Kidney (tissue), 14 donors: ENCODE data around the gene ZNF12. TPM values are rescaled to one million over a fixed set of nuclear protein-coding genes. Genes with fewer than 3 reads are reported as not detected.
A peak's percentile ranks its signal among the peaks of the same experiment; 100 is the strongest.

Experiments used
- DNase-seq, 5 donors: peaks; one replicate each; pipeline ENCODE4 v3.0.0-alpha.2; 2013 to 2020
- FAIRE-seq: peaks from 2 replicates; lab custom pipeline; 2012; peaks lifted over from hg19 to GRCh38; lab: Jason Lieb, UNC
- H3K27ac ChIP-seq, 2 donors: one replicate each; pipeline ENCODE4 v1.7.0; 2013; ENCODE audit warnings: low read depth in 2 of 2, low read length in 2 of 2, inconsistent platforms in 1 of 2
- H3K27me3 ChIP-seq: one replicate; pipeline ENCODE4 v1.7.1; 2013; ENCODE audit warnings: low read length, inconsistent platforms; ENCODE audit not compliant: control insufficient read depth, insufficient read depth
- H3K36me3 ChIP-seq, 3 donors: one replicate each; pipeline versions ENCODE4 v1.7.0 to v1.7.1; 2013; ENCODE audit warnings: low read length in 3 of 3, control low read depth in 1 of 3, inconsistent platforms in 1 of 3; ENCODE audit not compliant: insufficient read depth in 3 of 3, control insufficient read depth in 2 of 3
- H3K4me1 ChIP-seq, 3 donors: one replicate each; pipeline versions ENCODE4 v1.7.0 to v1.7.1; 2013; ENCODE audit warnings: low read length in 3 of 3, inconsistent platforms in 1 of 3, low read depth in 1 of 3; ENCODE audit not compliant: control insufficient read depth in 2 of 3, insufficient read depth in 2 of 3
- H3K4me3 ChIP-seq, 3 donors: one replicate each; pipeline versions ENCODE4 v1.7.0 to v1.8.1; 2013; ENCODE audit warnings: low read length in 3 of 3, control low read depth in 1 of 3, inconsistent platforms in 1 of 3
- H3K9ac ChIP-seq, 3 donors: one replicate each; pipeline versions ENCODE4 v1.7.0 to v1.7.1; 2013; ENCODE audit warnings: low read length in 3 of 3, control low read depth in 1 of 3, inconsistent platforms in 1 of 3
- H3K9me3 ChIP-seq, 3 donors: one replicate each; pipeline versions ENCODE4 v1.7.0 to v1.7.1; 2013; ENCODE audit warnings: low read length in 3 of 3, control low read depth in 1 of 3, inconsistent platforms in 1 of 3; ENCODE audit not compliant: control insufficient read depth in 2 of 3, insufficient read depth in 1 of 3
- CTCF ChIP-seq: IDR thresholded peaks from 3 replicates; pipeline ENCODE4 v1.5.1; 2012; ENCODE audit warnings: mild to moderate bottlenecking, moderate library complexity, borderline replicate concordance; ENCODE audit not compliant: insufficient read depth; ENCODE audit errors: extremely low read depth
- intact Hi-C: fragments of 100-400 bp; cut with DNase I; formaldehyde crosslinking; loops from one replicate; pipeline ENCODE4 v1.11.1; 2022
- polyA plus RNA-seq: library from polyadenylated mRNA; stranded (reverse); fragments of 350-450 nt; fragmentation: Illumina TruSeq; extraction: RNeasy Lipid Tissue Mini Kit (QIAGEN cat#74804); gene quantifications from one replicate; pipeline ENCODE4 v1.2.3, GENCODE V29; 2014; ENCODE audit warnings: low read depth, low replicate concordance; ENCODE audit not compliant: insufficient read depth
- total RNA-seq: library from RNA; stranded (reverse); fragmentation: NEBNext Ultra II Directional; extraction: Animal tissue kit (Norgen Biotek cat#: 25700); gene quantifications from one replicate; pipeline ENCODE4 v1.2.1, GENCODE V29; 2021
- donor health status: control.
- donor health status: control.
- donor health status: control.
- donor health status: control.
- donor health status: control.
- donor health status: DM: yes; HTN: yes; CAD: no.
- donor health status: Normal renal cell carcinoma (clear cell type).

Gene ZNF12
- total and polyA plus RNA-seq, 2 donors from 2014 or later = 9.9 to 31.3 TPM

DNA sequence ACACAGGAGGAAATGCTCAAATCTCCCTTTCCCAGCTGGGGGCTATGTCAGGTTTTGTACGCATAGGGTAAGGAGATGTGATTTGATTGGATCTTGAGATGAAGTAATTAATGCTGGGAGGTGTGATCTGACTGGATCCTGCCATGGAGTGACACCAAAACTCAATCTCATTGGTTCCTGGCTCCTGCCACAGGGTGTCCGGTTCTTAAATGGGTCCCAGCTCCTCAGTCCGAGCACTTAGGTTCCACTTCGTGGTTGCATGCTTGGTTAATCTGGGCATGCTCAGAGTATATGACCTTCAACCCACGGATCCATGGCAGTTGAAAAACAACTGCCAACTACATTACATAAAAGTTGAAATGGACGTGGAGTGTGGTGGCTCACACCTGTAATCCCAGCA lies 3.1 kb upstream of the ZNF12 start:
- intact Hi-C loops = no loop called here
- H3K27ac ChIP-seq = no peak overlapping the region
- no peak overlapping the region for H3K4me3 ChIP-seq
- DNase-seq (no peak), FAIRE-seq (no peak)
- no peak overlapping the region for H3K9ac ChIP-seq
- no peaks in the 10 kb centered on the region for H3K9me3 ChIP-seq
- TF ChIP-seq CTCF = no peak
- peaks cover 0 to 4% (median 2%) of the 10 kb centered on the region in 3 donors for H3K36me3 ChIP-seq
- H3K4me1 ChIP-seq = peaks cover 0 to 6% (median 5%) of the 10 kb centered on the region in 3 donors
- no peaks in the 10 kb centered on the region for H3K27me3 ChIP-seq

DNA sequence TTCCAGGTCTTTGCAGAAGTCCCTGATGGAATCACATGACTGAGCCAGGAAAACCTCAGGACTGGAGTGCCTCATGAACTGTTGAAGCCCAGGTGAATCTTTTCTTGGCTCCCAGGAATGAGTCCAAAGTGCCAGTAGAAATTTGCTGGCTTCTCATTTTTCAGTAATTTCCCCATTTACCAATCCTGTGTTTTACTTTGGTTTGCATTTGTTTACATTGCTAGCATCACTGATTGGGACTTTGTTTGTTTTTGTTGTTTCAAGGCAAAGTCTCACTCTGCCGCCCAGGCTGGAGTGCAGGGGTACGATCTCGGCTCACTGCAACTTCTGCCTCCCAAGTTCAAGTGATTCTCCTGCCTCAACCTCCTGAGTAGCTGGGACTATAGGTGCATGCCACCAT lies 1.6 kb upstream of the ZNF12 start:
- intact Hi-C loops = no loop called here
- Histone ChIP-seq H3K27ac (no peak overlapping the region), H3K36me3 (peaks cover 7 to 10% (median 10%) of the 10 kb centered on the region in 3 donors), H3K4me1 (peaks cover 0 to 12% (median 6%) of the 10 kb centered on the region in 3 donors), H3K4me3 (no peak overlapping the region), H3K9ac (no peak overlapping the region), H3K9me3 (peaks cover 0 to 4% (median 0%) of the 10 kb centered on the region in 3 donors), H3K27me3 (no peaks in the 10 kb centered on the region)
- FAIRE-seq (no peak), DNase-seq (no peak)
- no peak for TF ChIP-seq CTCF

- Histone ChIP-seq H3K4me3 (peak overlapping the region; percentile 75 to 89 (median 88)), H3K27me3 (no peaks in the 10 kb centered on the region), H3K36me3 (peaks cover 14 to 21% (median 17%) of the 10 kb centered on the region in 3 donors), H3K4me1 (peaks cover 0 to 12% (median 6%) of the 10 kb centered on the region in 3 donors), H3K27ac (peak overlapping the region; percentile 82 to 86), H3K9me3 (peaks cover 0 to 4% (median 0%) of the 10 kb centered on the region in 3 donors), H3K9ac (peak overlapping the region; percentile 86 to 96 (median 86))
- no peak for TF ChIP-seq CTCF
- DNase-seq (peak; percentile 39 to 86 (median 62)), FAIRE-seq (no peak)
- intact Hi-C loops = no loop called here
Measured at GRCh38 chr7:6705959-6706665, 635 bp downstream of the ZNF12 start.
